Small intestine (tissue), 7 donors: ENCODE results near the gene DNAJB8. TPM values are rescaled to one million over a fixed set of nuclear protein-coding genes. Genes with fewer than 3 reads are reported as not detected.

ENCODE experiments used
- DNase-seq, 2 donors: peaks; one replicate each; pipeline versions ENCODE4 v3.0.0 to v3.0.0-alpha.2; 2013
- FAIRE-seq: peaks from 2 replicates; lab custom pipeline; 2012; peaks lifted over from hg19 to GRCh38; lab: Jason Lieb, UNC
- H3K27ac ChIP-seq, 3 donors: one replicate each; pipeline ENCODE4 v1.5.1; 2013; ENCODE audit warnings: low read length in 2 of 3, mild to moderate bottlenecking in 2 of 3, control low read depth in 1 of 3, inconsistent platforms in 1 of 3, low read depth in 1 of 3, moderate library complexity in 1 of 3
- H3K27me3 ChIP-seq, 3 donors: one replicate each; pipeline ENCODE4 v1.6.1; 2013; ENCODE audit warnings: low read length in 3 of 3, inconsistent platforms in 1 of 3; ENCODE audit not compliant: control insufficient read depth in 3 of 3, insufficient read depth in 3 of 3
- H3K36me3 ChIP-seq, 3 donors: one replicate each; pipeline ENCODE4 v1.6.1; 2013; ENCODE audit warnings: low read length in 3 of 3, inconsistent platforms in 1 of 3, low read depth in 1 of 3, mild to moderate bottlenecking in 1 of 3, moderate library complexity in 1 of 3; ENCODE audit not compliant: control insufficient read depth in 3 of 3, insufficient read depth in 2 of 3
- H3K4me1 ChIP-seq, 3 donors: one replicate each; pipeline ENCODE4 v1.6.1; 2013; ENCODE audit warnings: low read length in 2 of 3, inconsistent platforms in 1 of 3, low read depth in 1 of 3, mild to moderate bottlenecking in 1 of 3, moderate library complexity in 1 of 3; ENCODE audit not compliant: control insufficient read depth in 3 of 3, insufficient read depth in 2 of 3
- H3K4me3 ChIP-seq, 3 donors: one replicate each; pipeline ENCODE4 v1.5.1; 2013; ENCODE audit warnings: low read length in 3 of 3, control low read depth in 1 of 3, inconsistent platforms in 1 of 3, low read depth in 1 of 3, mild to moderate bottlenecking in 1 of 3, moderate library complexity in 1 of 3
- H3K9me3 ChIP-seq, 2 donors: one replicate each; pipeline ENCODE4 v1.6.1; 2013; ENCODE audit warnings: low read depth in 1 of 2, low read length in 1 of 2; ENCODE audit not compliant: control insufficient read depth in 2 of 2, insufficient read depth in 1 of 2
- WGBS, 3 donors: extraction: QIAGEN DNeasy Blood & Tissue Kit; methylation state at CpG; one replicate each; pipeline ENCODE4 v1.1.7; 2013; 5-methylcytosine and 5-hydroxymethylcytosine counted together
- polyA plus RNA-seq, 4 donors: library from polyadenylated mRNA; stranded (reverse) in 3 of 4; unstranded in 1 of 4; fragments of 200-250 nt in 3 of 4; fragments of 120-200 nt in 1 of 4; gene quantifications; one replicate each; pipeline versions ENCODE4 v1.2.1 to v1.2.3, GENCODE V29; 2013
- donor health status: healthy with polysubstance abuse.
- donor health status: control.
- donor health status: control.
- donor health status: Bipolar disorder and iron deficiency.
- donor health status: healthy.

The DNAJB8 gene
- polyA plus RNA-seq, 4 donors, result not detected

- Histone ChIP-seq H3K36me3 (no peaks in the 10 kb centered on the region), H3K27me3 (peaks cover 0 to 3% (median 0%) of the 10 kb centered on the region in 3 donors), H3K27ac (no peak overlapping the region), H3K4me3 (no peak overlapping the region), H3K9me3 (no peaks in the 10 kb centered on the region), H3K4me1 (peaks cover 0 to 10% (median 0%) of the 10 kb centered on the region in 3 donors)
- FAIRE-seq, result no peak
- 83 to 90% (median 84%) methylated on average over 23 of the region's 23 CpGs for WGBS, 3 donors
- DNase-seq, result no peak
Observed at GRCh38 chr3:128425142-128425845, 41.4 kb downstream of the DNAJB8 start.

- 81 to 88% (median 84%) methylated on average over 14 of the region's 14 CpGs for WGBS, 3 donors
- FAIRE-seq (no peak), DNase-seq (no peak)
- Histone ChIP-seq H3K36me3 (no peaks in the 10 kb centered on the region), H3K27me3 (peaks cover 0 to 3% (median 0%) of the 10 kb centered on the region in 3 donors), H3K4me3 (no peak overlapping the region), H3K4me1 (peaks cover 0 to 10% (median 0%) of the 10 kb centered on the region in 3 donors), H3K9me3 (peaks cover 0 to under 1% of the 10 kb centered on the region in 2 donors), H3K27ac (no peak overlapping the region)
Observed at GRCh38 chr3:128424508-128425069, 42.1 kb downstream of the DNAJB8 start.

- Histone ChIP-seq H3K4me1 (peaks cover 0 to 10% (median 0%) of the 10 kb centered on the region in 3 donors), H3K36me3 (no peaks in the 10 kb centered on the region), H3K27me3 (peaks cover 0 to 3% (median 0%) of the 10 kb centered on the region in 3 donors), H3K4me3 (no peak overlapping the region), H3K9me3 (peaks cover 0 to 10% of the 10 kb centered on the region in 2 donors), H3K27ac (no peak overlapping the region)
- DNase-seq (no peak), FAIRE-seq (no peak)
- 83 to 91% (median 89%) methylated on average over 7 of the region's 7 CpGs for WGBS, 3 donors
Observed at GRCh38 chr3:128423525-128424147, 43.1 kb downstream of the DNAJB8 start.

- peaks cover 0 to 3% (median 0%) of the 10 kb centered on the region in 3 donors for H3K27me3 ChIP-seq
- DNase-seq, result no peak
- H3K36me3 ChIP-seq, result no peaks in the 10 kb centered on the region
- 90 to 92% (median 91%) methylated on average over 3 of the region's 3 CpGs for WGBS, 3 donors
- no peak for FAIRE-seq
- no peak overlapping the region for H3K27ac ChIP-seq
- no peak overlapping the region for H3K4me3 ChIP-seq
- peaks cover 0 to 10% (median 0%) of the 10 kb centered on the region in 3 donors for H3K4me1 ChIP-seq
- peaks cover 0 to 12% of the 10 kb centered on the region in 2 donors for H3K9me3 ChIP-seq
Observed at GRCh38 chr3:128422762-128423524, 43.7 kb downstream of the DNAJB8 start.

- H3K36me3 ChIP-seq, result no peaks in the 10 kb centered on the region
- H3K4me3 ChIP-seq, result no peak overlapping the region
- FAIRE-seq, result no peak
- peaks cover 0 to 10% (median 0%) of the 10 kb centered on the region in 3 donors for H3K4me1 ChIP-seq
- no peak for DNase-seq
- H3K9me3 ChIP-seq, result peaks cover 0 to 12% of the 10 kb centered on the region in 2 donors
- 81 to 87% (median 84%) methylated on average over 7 of the region's 7 CpGs for WGBS, 3 donors
- no peak overlapping the region for H3K27ac ChIP-seq
- H3K27me3 ChIP-seq, result peaks cover 0 to 4% (median 0%) of the 10 kb centered on the region in 3 donors
Observed at GRCh38 chr3:128421966-128422365, 44.7 kb downstream of the DNAJB8 start.

- H3K36me3 ChIP-seq, result no peaks in the 10 kb centered on the region
- peaks cover 0 to 12% of the 10 kb centered on the region in 2 donors for H3K9me3 ChIP-seq
- H3K27me3 ChIP-seq, result peaks cover 0 to 2% (median 0%) of the 10 kb centered on the region in 3 donors
- no peak overlapping the region for H3K27ac ChIP-seq
- DNase-seq, result no peak
- H3K4me1 ChIP-seq, result peaks cover 0 to 10% (median 0%) of the 10 kb centered on the region in 3 donors
- H3K4me3 ChIP-seq, result no peak overlapping the region
- no peak for FAIRE-seq
- WGBS, 3 donors, result 63 to 70% (median 70%) methylated on average over 11 of the region's 11 CpGs
Observed at GRCh38 chr3:128421439-128421836, 45.3 kb downstream of the DNAJB8 start.

- FAIRE-seq (no peak), DNase-seq (no peak)
- peaks cover 0 to 2% (median 0%) of the 10 kb centered on the region in 3 donors for H3K27me3 ChIP-seq
- H3K4me3 ChIP-seq, result no peak overlapping the region
- H3K9me3 ChIP-seq, result peaks cover 0 to 12% of the 10 kb centered on the region in 2 donors
- 83 to 93% (median 84%) methylated on average over 12 of the region's 12 CpGs for WGBS, 3 donors
- H3K27ac ChIP-seq, result no peak overlapping the region
- peaks cover 0 to 10% (median 0%) of the 10 kb centered on the region in 3 donors for H3K4me1 ChIP-seq
- no peaks in the 10 kb centered on the region for H3K36me3 ChIP-seq
Observed at GRCh38 chr3:128420720-128421438, 45.8 kb downstream of the DNAJB8 start.
